ENCODE results near the gene COG7.
"Not testable (repeated sequence)": the region's sequence is repeated elsewhere in the genome, so short reads cannot be mapped to it uniquely, and the experiment has no call there.

The COG7 gene

DNA sequence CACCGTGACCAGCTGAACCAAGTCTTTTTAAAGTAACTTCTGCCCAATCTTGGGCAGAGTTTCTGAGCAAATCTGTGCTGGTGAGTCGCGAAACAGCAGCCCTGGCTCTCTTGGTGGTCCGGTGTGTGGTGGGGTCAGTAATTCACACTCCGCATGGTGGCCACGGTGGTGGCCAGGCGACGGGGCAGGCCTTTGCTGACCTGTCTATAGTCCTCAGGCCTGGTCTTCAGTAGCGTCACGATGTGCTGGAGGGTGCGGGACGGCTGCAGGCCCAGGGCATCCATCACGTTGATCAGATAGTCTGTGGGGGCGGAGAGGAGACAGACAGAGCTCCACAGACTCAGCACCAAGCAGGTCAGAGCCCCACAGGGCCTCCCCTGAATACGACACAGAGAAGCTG is 64.2 kb downstream of the COG7 start:
- no peak for DNase-seq (ENCODE audit: low read depth)
- no peak overlapping the region for H3K4me3 ChIP-seq (ENCODE audit: low read length)
- TF ChIP-seq, protein P1, sequence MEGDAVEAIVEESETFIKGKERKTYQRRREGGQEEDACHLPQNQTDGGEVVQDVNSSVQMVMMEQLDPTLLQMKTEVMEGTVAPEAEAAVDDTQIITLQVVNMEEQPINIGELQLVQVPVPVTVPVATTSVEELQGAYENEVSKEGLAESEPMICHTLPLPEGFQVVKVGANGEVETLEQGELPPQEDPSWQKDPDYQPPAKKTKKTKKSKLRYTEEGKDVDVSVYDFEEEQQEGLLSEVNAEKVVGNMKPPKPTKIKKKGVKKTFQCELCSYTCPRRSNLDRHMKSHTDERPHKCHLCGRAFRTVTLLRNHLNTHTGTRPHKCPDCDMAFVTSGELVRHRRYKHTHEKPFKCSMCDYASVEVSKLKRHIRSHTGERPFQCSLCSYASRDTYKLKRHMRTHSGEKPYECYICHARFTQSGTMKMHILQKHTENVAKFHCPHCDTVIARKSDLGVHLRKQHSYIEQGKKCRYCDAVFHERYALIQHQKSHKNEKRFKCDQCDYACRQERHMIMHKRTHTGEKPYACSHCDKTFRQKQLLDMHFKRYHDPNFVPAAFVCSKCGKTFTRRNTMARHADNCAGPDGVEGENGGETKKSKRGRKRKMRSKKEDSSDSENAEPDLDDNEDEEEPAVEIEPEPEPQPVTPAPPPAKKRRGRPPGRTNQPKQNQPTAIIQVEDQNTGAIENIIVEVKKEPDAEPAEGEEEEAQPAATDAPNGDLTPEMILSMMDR (conservative IDR thresholded peaks at IDR 0.05; ENCODE audit: low read depth, low read length), result no peak

DNA sequence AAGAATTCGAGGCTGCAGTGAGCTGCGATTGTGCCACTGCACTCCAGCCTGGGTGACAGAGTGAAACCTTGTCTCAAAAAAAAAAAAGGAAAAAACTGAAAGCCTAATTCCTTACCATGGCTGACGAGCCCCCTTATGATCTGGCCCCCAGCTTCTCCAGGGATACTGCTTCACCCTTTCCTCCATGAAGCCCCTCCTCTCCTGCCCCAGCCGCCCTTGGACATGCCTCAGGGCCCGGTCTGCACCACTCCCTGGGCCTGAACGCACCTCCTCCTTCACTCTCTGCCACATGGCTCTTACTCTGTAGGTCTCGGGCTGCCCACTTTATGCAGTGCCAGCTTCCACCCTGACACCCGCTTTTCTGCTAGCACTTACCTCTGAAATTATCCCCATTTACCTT is 65.3 kb downstream of the COG7 start:
- TF ChIP-seq, protein P1 (conservative IDR thresholded peaks at IDR 0.05; ENCODE audit: low read depth, low read length), result no peak
- no peak overlapping the region for H3K4me3 ChIP-seq (ENCODE audit: low read length)
- no peak for DNase-seq (ENCODE audit: low read depth)

DNA sequence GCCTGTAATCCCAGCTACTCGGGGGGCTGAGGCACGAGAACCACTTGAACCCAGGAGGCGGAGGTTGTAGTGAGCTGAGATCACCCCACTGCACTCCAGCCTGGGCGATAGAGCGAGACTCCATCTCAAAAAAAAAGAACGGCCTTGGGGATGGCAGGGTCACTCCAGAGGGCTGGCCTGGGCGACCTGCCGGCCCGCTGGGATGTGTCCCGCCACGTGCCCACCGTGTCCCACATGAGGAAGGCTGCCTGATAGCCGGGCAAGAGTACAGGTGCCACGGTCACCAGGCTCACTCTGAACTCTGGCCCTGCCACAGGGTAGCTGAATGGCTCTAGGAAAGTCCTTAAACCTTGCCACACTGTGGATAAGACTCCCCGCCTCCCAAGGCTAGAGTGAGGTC is 67.5 kb downstream of the COG7 start:
- DNase-seq (ENCODE audit: low read depth), result no peak

DNA sequence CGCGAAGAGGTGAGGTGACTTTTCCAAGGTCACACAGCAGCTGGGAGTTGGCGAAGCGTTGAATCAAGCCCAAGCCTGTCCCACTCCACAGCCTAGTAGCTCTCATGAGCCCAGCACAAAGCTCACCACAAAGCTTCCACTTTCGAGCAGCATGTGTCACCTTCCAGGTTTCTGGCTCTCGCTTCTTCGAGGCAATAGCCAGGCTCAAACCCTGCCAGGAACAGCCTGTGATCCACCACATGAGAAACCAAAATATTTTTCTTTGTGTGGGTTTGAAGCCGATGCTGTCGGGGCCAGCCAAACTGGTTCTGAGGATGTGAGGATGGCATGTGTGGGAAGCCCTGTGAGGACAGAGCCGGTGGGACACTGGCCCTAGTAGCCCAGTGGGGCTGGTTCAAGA is 68.1 kb downstream of the COG7 start:
- no peak overlapping the region for H3K4me3 ChIP-seq (ENCODE audit: low read length)
- TF ChIP-seq, protein P1 (conservative IDR thresholded peaks at IDR 0.05; ENCODE audit: low read depth, low read length), result no peak
- DNase-seq (ENCODE audit: low read depth), result no peak

More for the DNA sequence above, 67.5 kb downstream of the COG7 start:
- H3K4me3 ChIP-seq (ENCODE audit: low read length), result no peak overlapping the region
- TF ChIP-seq, protein P1 (conservative IDR thresholded peaks at IDR 0.05; ENCODE audit: low read depth, low read length), result no peak

DNA sequence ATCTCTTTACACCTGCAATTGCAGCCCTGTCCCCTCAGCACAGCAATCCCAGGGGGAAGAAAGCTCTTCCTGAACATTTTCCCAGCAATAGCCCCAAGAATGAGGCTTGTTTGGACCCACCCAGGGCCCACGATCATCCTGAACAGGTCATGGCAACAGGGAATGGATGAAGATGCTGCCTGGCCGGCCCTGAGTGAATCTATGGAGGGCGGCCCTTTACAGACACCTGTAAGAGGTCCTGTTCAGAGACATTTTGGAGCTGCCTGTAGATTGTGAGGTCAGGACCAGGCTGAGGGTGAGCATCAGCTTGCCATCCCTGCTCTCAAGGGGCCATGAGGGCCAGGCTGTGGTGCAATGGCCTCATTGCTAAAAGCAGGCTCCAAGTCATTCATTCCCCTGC is 69.1 kb downstream of the COG7 start:
- no peak overlapping the region for H3K4me3 ChIP-seq (ENCODE audit: low read length)
- TF ChIP-seq, protein P1 (conservative IDR thresholded peaks at IDR 0.05; ENCODE audit: low read depth, low read length), result no peak
- DNase-seq (ENCODE audit: low read depth), result no peak

DNA sequence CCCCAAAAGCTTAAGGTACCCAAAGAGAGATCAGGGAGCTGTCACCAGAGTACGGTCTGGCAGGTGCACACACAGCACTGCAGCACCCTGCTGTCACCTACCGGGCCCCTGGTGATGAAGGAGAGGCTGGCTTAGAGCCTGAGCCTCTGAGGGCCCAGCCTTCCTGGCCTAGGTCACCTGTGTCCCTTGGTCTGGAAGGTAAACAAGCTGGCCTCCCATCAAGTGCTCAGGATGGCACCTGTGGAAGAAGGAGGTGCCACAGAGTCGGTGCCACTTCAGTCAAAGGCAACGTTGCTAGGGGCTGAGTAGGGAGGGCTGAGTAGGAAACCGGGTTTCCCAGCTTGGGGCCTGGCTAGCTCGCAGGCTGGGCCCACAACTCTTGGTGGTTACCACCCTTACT is 70.7 kb downstream of the COG7 start:
- H3K4me3 ChIP-seq (ENCODE audit: low read length), result no peak overlapping the region
- TF ChIP-seq, protein P1 (conservative IDR thresholded peaks at IDR 0.05; ENCODE audit: low read depth, low read length), result no peak
- no peak for DNase-seq (ENCODE audit: low read depth)

DNA sequence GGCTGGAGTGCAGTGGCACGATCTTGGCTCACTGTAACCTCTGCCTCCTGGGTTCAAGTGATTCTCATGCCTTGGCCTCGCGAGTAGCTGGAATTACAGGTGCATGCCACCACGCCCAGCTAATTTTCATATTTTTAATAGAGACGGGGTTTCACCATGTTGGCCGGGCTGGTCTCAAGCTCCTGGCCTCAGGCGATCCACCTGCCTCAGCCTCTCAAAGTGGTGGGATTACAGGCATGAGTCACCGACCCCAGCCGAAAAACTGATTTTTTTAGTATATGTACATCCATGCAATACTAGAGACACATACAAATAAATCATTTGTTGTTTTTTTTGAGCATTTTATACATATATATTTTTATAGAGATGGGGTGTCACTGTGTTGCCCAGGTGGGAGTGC is 71.3 kb downstream of the COG7 start:
- H3K4me3 ChIP-seq (ENCODE audit: low read length); DNase-seq (ENCODE audit: low read depth): not testable (repeated sequence)

DNA sequence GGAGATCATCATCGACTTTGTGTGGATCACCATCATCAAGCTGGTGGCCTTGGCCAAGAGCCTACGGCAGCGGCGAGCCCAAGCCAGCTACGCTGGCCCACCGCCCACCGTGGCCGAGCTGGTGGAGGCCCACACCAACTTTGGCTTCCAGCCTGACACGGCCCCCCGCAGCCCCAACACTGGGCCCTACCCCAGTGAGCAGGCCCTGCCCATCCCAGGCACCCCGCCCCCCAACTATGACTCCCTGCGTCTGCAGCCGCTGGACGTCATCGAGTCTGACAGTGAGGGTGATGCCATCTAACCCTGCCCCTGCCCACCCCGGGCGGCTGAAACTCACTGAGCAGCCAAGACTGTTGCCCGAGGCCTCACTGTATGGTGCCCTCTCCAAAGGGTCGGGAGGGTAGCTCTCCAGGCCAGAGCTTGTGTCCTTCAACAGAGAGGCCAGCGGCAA is 72.5 kb downstream of the COG7 start:
- TF ChIP-seq, protein P1 (conservative IDR thresholded peaks at IDR 0.05; ENCODE audit: low read depth, low read length), result no peak
- DNase-seq (ENCODE audit: low read depth), result no peak
- no peak overlapping the region for H3K4me3 ChIP-seq (ENCODE audit: low read length)

Measured in retinal pigment epithelial cell (primary cell).